ENCODE measurements around the gene WSCD2.

GRCh38 chr12:108116699-108117098 lies 12.4 kb upstream of the WSCD2 start:
- TF ChIP-seq, protein P1, sequence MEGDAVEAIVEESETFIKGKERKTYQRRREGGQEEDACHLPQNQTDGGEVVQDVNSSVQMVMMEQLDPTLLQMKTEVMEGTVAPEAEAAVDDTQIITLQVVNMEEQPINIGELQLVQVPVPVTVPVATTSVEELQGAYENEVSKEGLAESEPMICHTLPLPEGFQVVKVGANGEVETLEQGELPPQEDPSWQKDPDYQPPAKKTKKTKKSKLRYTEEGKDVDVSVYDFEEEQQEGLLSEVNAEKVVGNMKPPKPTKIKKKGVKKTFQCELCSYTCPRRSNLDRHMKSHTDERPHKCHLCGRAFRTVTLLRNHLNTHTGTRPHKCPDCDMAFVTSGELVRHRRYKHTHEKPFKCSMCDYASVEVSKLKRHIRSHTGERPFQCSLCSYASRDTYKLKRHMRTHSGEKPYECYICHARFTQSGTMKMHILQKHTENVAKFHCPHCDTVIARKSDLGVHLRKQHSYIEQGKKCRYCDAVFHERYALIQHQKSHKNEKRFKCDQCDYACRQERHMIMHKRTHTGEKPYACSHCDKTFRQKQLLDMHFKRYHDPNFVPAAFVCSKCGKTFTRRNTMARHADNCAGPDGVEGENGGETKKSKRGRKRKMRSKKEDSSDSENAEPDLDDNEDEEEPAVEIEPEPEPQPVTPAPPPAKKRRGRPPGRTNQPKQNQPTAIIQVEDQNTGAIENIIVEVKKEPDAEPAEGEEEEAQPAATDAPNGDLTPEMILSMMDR (IDR thresholded peaks at IDR 0.05), result no peak
- no peak for TF ChIP-seq POLR2AphosphoS5 (IDR thresholded peaks at IDR 0.05)
- no peak for TF ChIP-seq POLR2A (IDR thresholded peaks at IDR 0.05)

All from breast epithelium (tissue), 3 donors.